ENCODE data around the gene BLID.

GRCh38 chr11:122154994-122155393 lies 39.0 kb upstream of the BLID start:
- TF ChIP-seq CTCF (IDR thresholded peaks at IDR 0.05), result no peak
- TF ChIP-seq POLR2A (IDR thresholded peaks at IDR 0.05), result no peak
